Stimulated activated CD8-positive, alpha-beta memory T cell treated with anti-CD3 and anti-CD28 coated beads, Interleukin-7, amount 100 ng/mL, for 1 hour (primary cell): Measurements from ENCODE around the gene NUDT19.
"Not testable (repeated sequence)": the region's sequence is repeated elsewhere in the genome, so short reads cannot be mapped to it uniquely, and the experiment has no call there.

Source experiments
- DNase-seq, 2 donors: peaks; one replicate each; pipeline ENCODE4 v3.0.0-alpha.2; 2020; ENCODE audit warnings: low read depth in 2 of 2

NUDT19 gene

DNA sequence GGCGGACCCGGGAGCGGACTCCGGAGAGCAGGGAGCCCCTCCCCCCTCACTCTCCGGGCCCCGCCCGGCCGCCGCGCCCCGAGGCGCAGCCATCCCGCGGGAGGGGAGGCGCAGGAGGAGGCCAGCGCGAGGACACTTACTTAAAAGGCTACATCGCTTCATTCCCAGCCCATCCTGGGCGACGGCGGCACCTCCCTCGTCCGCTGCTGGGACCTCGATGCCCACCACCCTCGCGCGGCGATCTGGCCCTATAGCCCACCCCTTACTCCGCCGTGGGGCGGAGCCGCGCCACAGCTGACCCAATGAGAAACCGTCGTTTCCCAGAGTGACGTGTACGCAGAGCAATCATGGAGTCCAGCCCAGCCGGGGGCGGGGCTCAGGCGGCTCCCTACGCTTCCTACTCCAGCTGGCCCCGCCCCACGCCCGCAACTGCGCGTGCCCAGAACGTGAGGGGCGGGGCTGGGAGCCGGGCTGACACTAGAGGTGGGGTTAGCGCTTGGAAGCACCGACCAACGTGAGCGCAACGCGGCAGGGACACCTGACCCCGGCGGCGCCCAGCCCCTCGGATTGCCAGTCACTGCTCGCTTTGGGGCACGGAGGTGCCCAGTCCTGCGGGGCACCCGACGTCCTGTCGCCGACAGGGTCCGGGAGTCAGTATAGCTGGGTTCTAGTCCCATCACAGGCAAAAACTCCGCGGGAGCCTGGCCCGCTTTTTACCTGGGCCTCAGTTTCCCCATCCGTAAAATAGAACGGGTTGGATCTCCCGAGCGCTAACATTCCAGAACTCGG, 16.5 kb upstream of the NUDT19 start, which contains the start of gene ANKRD27:
ANKRD27 (minus strand) TSS at position 250 of the 789 bp plus-strand sequence. CDS start 16,165 bp downstream, outside the sequence.
- peak; percentile 95 for DNase-seq

DNA sequence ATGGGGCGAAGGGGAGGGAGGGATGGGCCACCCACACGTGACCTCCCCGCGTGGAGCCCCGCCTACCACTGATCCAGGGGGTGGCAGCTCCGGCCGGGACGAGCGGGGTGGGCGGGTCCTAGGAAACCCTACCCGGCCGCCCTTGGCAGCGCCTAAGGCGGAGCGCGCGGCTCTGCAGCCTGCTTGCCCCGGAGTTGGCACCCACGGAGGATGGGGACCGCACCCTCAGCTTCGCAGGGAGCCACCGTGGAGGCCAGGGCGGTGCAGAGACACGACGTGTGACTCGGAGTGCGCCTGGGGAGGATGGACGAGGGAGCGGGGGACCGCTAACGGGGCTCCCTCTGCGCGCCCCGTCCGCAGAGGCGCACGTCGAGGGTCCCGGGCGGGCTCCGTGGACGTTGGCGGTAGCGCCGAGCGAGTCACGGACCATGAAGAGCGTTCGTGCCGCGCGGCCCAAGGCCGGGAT, 15.9 kb upstream of the NUDT19 start, which contains the start of gene RGS9BP:
RGS9BP (plus strand) TSS at position 129 of the 466 bp plus-strand sequence. CDS start 416 bp downstream, outside the sequence.
- DNase-seq, result peak; percentile 24 to 41

DNA sequence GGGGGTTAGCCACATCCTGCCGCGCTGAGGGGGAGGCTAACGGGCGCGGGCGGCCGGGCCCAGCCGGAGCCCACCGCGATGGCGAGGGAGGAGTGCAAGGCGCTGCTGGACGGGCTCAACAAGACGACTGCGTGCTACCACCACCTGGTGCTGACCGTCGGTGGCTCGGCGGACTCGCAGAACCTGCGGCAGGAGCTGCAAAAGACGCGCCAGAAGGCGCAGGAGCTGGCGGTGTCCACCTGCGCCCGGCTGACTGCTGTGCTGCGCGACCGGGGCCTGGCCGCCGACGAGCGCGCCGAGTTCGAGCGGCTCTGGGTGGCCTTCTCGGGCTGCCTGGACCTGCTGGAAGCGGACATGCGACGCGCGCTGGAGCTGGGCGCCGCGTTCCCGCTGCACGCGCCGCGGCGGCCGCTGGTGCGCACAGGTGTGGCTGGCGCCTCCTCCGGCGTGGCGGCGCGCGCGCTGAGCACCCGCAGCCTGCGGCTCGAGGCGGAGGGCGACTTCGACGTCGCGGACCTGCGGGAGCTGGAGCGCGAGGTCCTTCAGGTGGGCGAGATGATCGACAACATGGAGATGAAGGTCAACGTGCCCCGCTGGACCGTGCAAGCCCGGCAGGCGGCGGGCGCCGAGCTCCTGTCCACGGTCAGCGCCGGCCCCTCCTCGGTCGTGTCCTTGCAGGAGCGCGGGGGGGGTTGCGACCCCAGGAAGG, 15.3 kb upstream of the NUDT19 start:
- no peak for DNase-seq

DNA sequence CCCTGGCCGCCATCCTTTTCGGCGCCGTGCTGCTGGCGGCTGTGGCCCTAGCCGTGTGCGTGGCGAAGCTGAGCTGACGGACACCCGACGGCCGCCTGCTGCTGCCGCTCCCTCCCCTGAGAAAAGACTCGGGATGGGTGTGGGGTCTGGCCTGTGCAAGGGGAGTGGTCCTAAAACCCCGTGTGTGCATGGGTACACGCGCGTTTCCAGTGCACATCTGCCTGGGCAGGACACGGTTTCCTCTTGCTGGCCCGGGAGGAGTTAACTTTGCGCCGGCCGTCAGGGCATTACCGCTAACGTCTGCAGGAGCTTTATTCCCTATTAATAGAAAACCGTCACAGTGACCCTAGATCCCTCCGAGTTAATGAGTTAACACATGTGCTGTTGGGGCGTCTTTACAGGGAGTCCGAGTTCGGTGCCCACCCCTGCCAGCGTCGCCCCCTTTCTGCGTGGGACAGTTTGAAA, 14.7 kb upstream of the NUDT19 start:
- DNase-seq, result no peak

DNA sequence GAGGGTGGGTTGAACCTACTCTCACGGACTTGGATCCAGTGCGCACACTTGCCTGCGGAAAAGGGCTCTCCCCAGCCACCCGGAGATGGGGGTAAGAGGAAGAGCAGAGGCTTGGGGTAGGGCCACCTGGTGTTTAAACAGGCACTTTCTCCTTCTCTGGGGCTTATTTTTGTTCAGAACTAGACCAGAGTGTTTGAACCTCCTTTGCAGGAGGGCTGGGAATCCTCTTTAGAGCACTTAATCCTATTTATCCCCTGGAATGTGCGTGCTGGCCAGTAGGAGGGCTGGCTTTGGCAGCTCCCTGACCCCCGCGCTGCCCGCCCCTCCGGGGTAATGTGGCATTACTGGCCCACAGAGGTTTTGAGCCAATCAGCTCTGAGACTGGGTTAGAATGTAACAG, 14.0 kb upstream of the NUDT19 start:
- no peak for DNase-seq

DNA sequence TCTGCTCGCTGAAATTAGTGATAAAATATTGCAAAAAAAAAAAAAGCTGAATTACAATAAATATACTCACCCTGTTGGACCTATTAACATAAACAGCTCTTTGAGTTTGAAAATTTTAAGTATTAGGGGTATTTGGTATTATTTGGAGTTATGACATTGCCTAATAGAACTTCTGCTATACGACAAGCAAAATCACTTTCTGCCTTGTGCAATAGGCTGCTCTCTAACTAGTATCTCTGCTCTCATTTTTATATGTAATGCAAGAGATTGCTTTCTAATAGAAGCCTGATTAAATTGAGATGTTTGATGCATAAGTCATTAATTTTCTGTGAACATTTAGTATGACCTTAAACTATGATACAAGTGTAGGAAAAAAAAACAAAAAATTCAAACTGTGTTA, 10.6 kb upstream of the NUDT19 start:
- no peak for DNase-seq

DNA sequence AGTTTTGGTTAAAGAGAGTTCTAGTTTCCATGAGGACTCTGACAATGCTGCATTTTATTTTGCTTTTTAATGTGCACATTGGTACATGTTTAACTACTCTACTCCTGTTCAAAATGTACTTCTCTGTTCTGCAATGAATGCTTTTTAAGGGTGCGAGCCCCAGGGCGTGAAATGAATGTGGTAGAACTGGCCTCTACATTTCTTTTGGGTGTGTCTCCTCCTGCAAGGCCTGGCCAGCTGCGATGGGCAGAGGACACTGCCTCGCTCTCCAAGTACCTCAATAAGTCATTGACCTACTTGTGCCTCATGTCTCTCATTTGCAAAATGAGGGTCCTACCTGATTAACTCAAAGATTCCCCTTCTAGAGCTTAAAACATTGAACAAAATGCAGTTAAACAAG, 9.3 kb upstream of the NUDT19 start:
- DNase-seq, result no peak

DNA sequence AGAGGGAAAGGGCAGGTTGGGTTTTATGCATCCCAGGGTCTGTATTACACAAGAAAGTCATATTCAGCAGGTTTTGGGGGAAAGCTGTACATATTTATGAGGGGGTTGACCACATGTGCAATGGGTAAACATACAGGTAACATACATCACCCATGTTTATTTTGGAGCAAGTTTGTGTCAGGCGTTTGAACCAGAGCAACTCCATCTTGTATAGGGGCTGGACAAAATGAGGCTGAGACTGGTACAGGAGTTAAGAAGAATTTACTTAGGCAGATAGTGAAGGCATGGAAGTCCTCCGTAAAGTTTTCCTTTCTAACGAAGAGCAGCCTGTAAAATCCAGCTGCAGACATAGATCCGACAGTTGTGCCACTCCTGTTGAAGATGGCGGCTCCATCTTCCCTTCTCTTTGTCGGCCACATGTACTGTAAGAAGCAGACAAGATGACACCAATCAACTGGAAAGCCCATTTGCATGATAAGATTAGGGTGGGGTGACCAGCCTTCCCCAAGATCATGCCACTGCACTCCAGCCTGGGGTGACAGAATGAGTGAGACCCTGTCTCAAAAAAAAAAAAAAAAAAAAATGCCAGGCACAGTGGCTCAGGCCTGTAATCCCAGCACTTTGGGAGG, 4.7 kb upstream of the NUDT19 start:
- no peak for DNase-seq

DNA sequence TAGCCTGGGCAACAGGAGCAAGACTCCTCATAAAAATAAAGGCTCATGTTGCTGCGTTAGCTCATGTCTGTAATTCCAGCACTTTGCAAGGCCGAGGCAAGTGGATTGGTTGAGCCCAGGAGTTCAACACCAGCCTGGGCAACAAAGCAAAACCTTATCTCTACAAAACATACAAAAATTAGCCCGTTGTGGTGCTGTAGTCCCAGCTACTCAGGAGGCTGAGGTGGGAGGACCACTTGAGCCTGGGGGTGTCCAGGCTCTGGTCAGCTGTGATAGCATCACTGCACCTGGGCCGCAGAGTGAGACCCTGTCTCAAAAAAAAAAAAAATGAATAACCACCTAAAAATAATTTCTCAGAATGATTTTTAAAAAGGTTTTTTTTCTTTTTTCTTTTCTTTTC, 3.9 kb upstream of the NUDT19 start:
- no peak for DNase-seq

DNA sequence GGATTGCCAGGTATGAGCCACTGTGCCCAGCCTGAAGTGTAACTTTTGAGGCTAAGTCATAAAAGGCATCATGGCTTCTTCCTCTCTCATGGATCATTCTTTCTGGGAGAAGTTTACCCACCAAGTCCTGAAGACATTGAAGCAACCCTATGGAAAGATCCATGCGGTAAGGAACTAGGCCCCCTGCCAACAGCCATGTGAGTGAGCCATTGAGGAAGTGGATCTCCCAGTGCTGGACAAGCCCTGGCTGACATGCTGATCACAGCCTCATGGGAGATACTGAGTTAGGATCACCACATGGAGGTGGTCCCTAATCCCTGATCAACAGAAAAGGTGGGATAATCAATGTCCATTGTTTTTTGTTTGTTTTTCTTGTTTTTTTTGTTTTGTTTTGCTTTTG, 3.3 kb upstream of the NUDT19 start:
- DNase-seq, result no peak

DNA sequence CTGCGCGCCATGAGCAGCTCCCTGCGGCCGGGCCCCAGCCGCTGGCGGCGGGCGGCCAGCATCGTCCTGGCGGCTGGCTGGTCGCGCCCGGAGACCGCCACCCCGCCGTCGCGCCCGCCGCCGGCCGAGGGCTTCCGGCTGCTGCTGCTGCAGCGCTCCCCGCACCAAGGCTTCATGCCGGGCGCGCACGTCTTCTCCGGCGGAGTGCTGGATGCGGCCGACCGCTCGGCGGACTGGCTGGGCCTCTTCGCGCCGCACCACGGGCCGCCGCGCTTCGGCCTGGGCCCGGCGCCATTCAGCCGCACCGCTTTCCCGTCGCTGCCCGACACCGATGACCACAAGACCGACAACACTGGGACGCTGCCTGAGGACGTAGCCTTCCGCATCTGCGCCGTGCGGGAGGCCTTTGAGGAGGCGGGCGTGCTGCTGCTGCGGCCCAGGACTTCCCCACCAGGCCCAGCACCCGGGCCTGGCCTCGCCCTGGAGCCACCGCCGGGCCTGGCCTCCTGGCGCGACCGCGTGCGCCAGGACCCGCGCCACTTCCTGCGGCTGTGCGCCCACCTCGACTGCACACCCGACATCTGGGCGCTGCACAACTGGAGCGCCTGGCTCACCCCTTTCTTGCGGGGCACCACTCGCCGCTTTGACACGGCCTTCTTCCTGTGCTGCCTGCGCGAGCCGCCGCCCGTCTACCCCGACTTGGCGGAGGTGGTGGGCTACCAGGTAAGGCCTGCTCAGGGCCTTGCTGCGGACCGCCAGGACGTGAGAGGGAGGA, 518 bp downstream of the NUDT19 start:
- DNase-seq, result no peak

DNA sequence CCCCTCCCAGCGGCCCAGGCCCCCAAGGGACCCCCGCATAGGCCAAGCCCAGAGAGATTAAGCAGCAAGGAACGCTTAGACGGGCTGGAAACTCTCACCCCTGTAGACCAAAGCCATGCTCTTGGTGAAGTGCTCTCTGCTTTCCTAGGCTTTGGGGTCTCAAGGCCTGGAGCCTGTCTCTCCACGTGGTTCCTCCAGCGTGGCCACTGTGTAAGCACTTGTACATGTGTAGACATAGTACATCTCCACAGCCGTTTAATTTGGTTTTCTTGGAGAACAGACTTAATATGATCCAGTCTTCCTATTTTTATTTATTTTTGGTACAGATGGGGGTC, 1.1 kb downstream of the NUDT19 start:
- no peak for DNase-seq

DNA sequence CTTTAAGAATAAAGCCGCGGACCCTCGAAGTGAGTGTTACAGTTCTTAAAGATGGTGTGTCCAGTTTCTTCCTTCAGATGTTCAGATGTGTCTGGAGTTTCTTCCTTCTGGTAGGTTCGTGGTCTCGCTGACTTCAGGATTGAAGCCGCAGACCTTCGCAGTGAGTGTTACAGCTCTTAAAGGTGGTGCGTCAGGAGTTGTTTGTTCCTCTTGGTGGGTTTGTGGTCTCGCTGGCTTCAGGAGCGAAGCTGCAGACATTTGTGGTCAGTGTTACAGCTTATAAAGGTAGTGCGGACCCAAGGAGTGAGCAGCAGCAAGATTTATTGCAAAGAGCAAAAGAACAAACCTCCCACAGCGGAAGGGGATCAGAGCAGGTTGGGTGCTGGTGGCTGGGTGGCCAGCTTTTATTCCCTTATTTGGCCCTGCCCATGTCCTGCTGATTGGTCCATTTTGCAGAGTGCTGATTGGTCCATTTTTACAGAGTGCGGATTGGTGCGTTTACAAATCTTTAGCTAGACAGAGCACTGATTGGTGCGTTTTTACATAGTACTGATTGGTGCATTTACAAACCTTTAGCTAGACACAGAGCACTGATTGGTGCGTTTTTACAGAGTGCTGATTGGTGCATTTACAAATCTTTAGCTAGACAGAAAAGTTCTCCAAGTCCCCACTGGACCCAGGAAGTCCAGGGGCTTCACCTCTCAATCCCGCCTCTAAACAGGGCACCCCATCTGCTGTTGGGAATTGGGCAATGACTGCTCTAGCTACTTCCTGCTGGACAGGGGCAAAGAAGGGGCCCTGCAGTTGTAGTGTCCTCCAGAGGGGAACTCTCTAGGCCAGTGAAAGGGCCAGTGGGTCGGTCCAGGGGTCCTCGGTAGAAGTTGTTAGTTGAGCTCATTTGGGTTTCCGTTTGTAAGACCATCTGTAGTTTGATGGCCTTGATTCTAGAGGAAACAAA, 1.8 kb downstream of the NUDT19 start:
- DNase-seq, result peak in 1 of 2 donors; percentile 5

DNA sequence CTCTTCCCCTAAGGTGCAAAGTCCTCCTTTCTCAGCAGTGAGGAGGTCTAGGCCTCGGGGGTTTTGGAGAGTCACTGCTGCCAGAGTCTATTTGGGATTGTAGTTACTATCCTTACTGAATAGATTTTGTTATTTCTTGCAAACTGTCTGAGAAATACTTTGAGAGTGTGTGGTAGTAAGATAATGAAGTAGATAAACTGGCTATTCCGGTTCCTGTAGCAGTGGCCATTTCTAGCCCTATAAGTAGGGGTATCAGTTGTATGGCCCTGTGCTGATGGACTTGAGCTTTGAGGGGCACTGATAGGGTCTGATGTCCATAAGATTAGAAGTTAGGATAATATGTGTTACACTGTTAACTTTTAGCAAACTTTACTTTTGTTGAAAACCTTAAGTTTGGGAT, 2.7 kb downstream of the NUDT19 start:
- not testable (repeated sequence) for DNase-seq

DNA sequence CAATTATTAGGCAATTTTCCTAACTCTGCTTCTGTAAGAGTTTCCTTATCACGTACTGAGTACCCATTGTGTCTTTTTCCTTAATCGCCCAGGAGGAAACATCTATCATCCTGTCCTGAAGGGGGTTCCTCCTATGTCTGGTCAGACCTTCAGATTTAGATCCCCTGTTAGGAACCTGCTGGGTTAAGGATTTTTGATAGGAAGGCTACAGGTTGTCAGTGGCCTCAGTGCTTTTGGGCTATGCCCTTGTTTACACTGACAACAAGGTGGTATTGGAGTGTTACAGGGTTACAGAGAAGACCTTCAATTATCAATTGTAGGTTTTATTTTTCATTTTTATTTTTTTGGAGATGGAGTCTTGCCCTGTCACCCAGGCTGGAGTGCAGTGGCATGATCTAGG, 3.2 kb downstream of the NUDT19 start:
- not testable (repeated sequence) for DNase-seq

DNA sequence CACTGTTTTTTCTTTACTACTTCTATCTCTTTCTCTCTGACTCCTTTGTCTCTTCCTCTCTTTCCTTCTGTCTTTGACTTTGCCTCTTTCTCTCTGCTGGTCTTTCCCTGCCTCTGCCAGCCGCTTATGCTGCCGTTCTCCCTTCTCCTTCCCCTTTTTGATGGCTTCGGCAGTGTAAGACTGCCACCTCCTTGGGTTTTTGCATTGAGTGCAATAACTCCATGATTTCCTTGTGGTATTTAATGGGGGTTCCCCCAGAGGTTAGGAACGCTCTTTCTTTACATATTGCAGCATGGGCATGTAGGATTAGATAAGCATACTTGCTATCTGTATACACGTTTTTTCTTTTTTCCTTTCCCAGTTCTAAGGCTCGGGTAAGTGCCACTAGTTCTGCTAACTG, 3.9 kb downstream of the NUDT19 start:
- DNase-seq, result not testable (repeated sequence)

DNA sequence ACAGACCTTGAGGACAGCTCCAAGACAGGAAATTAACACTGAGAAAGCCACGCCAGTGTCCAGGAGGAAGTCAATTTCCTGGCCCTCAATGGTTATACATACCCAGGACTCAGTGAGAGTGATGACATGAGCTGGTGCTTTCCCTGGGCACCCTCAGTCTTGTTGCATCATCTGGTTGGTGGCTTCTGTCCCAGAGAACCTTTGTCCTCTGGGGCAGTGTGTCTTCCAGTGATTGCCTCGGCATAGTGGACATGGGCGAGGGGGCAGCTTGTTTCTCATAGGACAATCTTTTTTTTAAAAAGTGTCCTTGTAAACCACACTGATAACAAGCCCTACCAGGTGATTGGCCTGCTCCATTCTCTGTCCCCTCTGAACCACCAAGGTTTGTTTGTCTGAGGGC, 5.2 kb downstream of the NUDT19 start:
- not testable (repeated sequence) for DNase-seq

DNA sequence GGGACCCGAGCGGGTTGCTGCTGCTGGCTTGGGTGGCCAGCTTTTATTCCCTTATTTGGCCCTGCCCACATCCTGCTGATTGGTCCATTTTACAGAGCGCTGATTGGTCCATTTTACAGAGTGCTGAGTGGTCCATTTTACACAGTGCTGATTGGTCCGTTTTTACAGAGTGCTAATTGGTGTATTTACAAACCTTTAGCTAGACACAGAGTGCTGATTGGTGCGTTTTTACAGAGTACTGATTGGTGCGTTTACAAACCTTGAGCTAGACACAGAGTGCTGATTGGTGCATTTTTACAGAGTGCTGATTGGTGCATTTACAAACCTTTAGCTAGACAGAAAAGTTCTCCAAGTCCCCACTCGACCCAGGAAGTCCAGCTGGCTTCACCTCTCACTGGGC, 8.5 kb downstream of the NUDT19 start:
- not testable (repeated sequence) for DNase-seq

DNA sequence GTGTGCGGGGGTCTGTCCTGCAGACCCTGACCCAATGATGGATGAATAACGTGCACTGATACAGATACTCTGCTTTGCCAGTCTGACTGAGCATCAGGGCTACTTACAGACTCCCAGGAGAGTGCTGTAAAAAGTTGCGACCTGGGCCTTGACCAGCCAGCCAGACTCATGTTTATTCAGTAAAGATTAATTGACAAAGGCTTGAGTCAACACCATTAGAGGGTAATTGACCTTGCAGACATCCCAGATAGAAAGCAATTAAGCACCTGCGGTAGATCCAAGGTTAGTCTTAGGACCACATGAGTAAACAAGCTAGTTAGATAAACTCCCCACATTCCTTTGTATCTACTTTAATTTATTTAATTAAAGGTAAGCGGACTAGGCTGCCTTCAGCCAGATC, 10.4 kb downstream of the NUDT19 start:
- DNase-seq, result no peak

DNA sequence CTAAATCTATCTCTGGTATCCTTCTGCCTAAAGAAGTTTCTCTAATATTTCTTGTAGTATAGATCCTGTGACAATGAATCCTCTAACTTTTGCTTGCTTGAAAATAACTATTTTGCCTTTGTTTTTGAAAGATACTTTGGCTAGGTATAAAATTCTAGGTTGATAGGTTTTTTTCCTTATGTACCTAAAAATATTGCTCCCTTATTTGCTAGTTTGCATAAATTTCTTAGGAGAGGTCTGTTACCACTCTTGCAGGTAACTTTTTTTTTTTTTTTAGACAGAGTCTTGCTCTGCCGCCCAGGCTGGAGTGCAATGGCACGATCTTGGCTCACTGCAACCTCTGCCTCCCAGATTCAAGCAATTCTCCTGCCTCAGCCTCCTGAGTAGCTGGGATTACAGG, 12.4 kb downstream of the NUDT19 start:
- DNase-seq, result not testable (repeated sequence)
